ENCODE data around the gene FUBP3. TPM values are rescaled to one million over a fixed set of nuclear protein-coding genes. Genes with fewer than 3 reads are reported as not detected.

The FUBP3 gene
- polyA plus RNA-seq, 2 of the 4 experiments (the other 2 are of a cell fraction) = 43.5 to 67.7 TPM

DNA sequence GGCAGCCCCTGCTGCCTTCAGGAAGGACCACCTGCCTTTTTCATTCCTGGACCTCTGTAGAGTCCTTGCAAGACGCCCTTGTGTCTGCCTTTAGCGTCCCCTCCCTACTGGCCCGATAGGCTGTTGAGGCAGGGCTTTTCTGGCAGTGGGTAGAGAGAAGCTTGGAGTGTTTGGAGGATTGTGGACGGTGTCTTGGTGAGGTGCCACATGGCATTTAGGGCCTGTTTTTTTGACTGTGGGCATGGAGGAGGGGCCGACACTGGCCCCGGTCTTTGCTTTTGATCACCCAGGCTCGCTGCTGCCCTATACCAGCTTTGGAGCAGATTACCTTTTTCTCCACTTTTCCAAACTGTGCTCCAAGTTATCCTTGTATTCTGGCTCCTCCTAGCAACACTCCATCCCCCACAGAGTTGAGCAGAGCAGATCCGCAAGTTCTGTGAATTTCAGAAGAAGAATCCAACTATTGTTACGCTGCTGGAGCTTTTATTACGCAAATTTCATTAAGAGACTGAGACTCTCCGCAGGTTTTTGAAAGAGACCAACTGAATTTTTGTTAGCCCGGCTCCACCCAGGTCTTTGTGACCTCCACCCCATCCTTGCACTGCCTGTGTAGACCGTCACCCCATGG is 50.2 kb downstream of the FUBP3 start:
- CTCF ChIA-PET = interaction anchor here (0.6 to 3.2 kb wide), 3 partner anchors 55 to 1701 kb away, joined by 3 to 12 read pairs (median 3); no protein-coding TSS in a partner anchor
- POLR2A ChIA-PET = no interaction called here
- no peak for FAIRE-seq
- no peaks in the 10 kb centered on the region for H3K9me3 ChIP-seq
- no peaks in the 10 kb centered on the region for H3K4me1 ChIP-seq
- WGBS (ENCODE audit: missing lambda C conversion rate) = 89% methylated on average over 13 of the region's 13 CpGs
- no peak for TF ChIP-seq NR3C1 (IDR thresholded peaks at IDR 0.05)
- TF ChIP-seq ZC3H11A (IDR thresholded peaks at IDR 0.05) = no peak
- TF ChIP-seq, protein P1, sequence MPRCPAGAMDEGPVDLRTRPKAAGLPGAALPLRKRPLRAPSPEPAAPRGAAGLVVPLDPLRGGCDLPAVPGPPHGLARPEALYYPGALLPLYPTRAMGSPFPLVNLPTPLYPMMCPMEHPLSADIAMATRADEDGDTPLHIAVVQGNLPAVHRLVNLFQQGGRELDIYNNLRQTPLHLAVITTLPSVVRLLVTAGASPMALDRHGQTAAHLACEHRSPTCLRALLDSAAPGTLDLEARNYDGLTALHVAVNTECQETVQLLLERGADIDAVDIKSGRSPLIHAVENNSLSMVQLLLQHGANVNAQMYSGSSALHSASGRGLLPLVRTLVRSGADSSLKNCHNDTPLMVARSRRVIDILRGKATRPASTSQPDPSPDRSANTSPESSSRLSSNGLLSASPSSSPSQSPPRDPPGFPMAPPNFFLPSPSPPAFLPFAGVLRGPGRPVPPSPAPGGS (IDR thresholded peaks at IDR 0.05) = no peak
- TF ChIP-seq MYC (IDR thresholded peaks at IDR 0.05; ENCODE audit: borderline replicate concordance, low read length) = no peak
- no peak for TF ChIP-seq ZFP36 (IDR thresholded peaks at IDR 0.05; ENCODE audit: borderline replicate concordance, partially characterized antibody)
- TF ChIP-seq RCOR1 (IDR thresholded peaks at IDR 0.05; ENCODE audit: low read depth, low read length) = no peak
- no peak for TF ChIP-seq NPAS2 (CRISPR knock-in tag; IDR thresholded peaks at IDR 0.05; ENCODE audit: borderline replicate concordance)
- TF ChIP-seq, protein P2, sequence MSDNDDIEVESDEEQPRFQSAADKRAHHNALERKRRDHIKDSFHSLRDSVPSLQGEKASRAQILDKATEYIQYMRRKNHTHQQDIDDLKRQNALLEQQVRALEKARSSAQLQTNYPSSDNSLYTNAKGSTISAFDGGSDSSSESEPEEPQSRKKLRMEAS (IDR thresholded peaks at IDR 0.05) = no peak
- no peak for TF ChIP-seq ESRRA (IDR thresholded peaks at IDR 0.05; ENCODE audit: borderline replicate concordance, low read length)
- no peak for TF ChIP-seq RAD21 (conservative IDR thresholded peaks at IDR 0.05 in 1 of 2, IDR thresholded peaks at IDR 0.05 in 1 of 2)
- no peak for TF ChIP-seq ZSCAN20 (CRISPR knock-in tag; IDR thresholded peaks at IDR 0.05)
- no peak for TF ChIP-seq KDM1A (IDR thresholded peaks at IDR 0.05; ENCODE audit: low read depth)
- TF ChIP-seq EP300 (IDR thresholded peaks at IDR 0.05) = no peak
- no peak overlapping the region for H3K4me2 ChIP-seq
- H3K4me3 ChIP-seq = no peak overlapping the region
- no peak for DNase-seq (ENCODE audit: low read depth in 1 of 2, low spot score in 1 of 2)
- no peak overlapping the region for H3K27ac ChIP-seq
- ATAC-seq = no peak

DNA sequence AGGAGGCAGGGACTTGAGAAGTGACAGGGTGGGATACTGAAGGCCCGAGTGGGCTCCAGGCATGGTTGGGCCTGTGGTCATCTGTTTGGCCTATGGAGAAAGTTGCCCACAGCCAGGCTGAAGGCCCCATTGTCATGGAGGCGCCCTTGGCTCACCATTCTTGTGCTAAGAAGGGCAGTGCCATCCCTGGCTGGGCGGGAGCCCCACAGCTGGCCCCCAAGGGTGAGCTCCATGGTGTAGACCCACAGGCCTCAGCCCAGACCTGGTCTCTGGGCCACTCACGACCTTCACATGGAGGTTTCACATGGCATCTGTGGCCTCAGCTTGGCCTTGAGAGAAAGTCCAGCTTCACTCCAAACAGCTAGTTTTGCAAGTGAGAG is 50.7 kb downstream of the FUBP3 start:
- Histone ChIP-seq H3K4me1 (no peaks in the 10 kb centered on the region), H3K4me2 (no peak overlapping the region), H3K9me3 (no peaks in the 10 kb centered on the region), H3K4me3 (no peak overlapping the region), H3K27ac (no peak overlapping the region)
- FAIRE-seq = no peak
- CTCF ChIA-PET = interaction anchor here (0.6 to 1.1 kb wide), 3 partner anchors 52 to 1702 kb away, joined by 3 to 5 read pairs (median 3); no protein-coding TSS in a partner anchor
- whole genome bisulfite sequencing (ENCODE audit: missing lambda C conversion rate) = 86% methylated on average over 3 of the region's 4 CpGs
- POLR2A ChIA-PET = no interaction called here
- DNase-seq (ENCODE audit: low read depth in 1 of 2, low spot score in 1 of 2) = no peak
- no peak for ATAC-seq
- TF ChIP-seq RNF2 (IDR thresholded peaks at IDR 0.05; ENCODE audit: borderline replicate concordance, low read depth) = no peak
- TF ChIP-seq ZSCAN20 (CRISPR knock-in tag; IDR thresholded peaks at IDR 0.05) = no peak

DNA sequence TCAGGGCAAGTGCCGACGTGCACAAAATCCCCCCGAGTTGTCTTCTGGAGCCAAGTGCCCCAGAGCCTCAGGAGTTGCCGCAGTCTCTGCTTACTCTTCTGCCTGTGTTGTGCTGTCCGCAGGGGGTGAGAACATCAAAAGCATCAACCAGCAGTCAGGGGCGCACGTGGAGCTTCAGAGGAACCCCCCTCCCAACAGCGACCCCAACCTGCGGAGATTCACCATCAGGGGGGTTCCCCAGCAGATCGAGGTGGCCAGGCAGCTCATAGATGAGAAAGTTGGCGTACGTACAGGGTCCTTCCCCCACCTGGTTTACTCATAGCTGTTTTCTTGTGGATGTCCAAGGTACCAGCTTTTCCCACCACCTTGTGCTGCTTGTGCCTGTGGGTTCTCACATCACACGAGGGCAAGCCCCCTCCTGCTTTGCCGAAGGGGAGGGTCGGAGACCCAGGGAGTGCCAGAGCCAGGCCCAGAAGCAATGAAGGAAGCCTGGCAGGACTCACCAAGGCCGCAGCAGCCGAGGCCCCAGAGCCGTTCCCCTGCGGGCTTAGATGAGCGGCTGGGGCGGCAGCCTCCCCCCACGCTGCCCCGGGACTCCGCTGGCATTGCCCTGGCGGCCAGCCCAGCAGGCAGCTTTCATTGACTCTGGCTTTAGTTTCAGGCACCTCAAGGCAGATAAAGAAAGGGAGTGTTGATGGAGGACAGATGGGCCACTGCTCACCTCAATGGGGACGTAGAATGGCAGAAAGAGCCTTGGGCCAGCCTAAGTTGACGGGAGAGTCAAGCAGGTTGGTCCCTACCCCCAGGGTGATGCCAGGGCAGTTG is 51.3 kb downstream of the FUBP3 start:
- Histone ChIP-seq H3K4me1 (no peaks in the 10 kb centered on the region), H3K27ac (no peak overlapping the region), H3K9me3 (no peaks in the 10 kb centered on the region), H3K4me3 (no peak overlapping the region), H3K4me2 (no peak overlapping the region)
- ChIA-PET CTCF (interaction anchor here (0.6 to 1.0 kb wide), 6 partner anchors 14 to 1702 kb away, joined by 3 to 5 read pairs (median 3); no protein-coding TSS in a partner anchor), POLR2A (no interaction called here)
- TF ChIP-seq EP300 (IDR thresholded peaks at IDR 0.05) (no peak), SMC3 (IDR thresholded peaks at IDR 0.05) (no peak), MAZ (IDR thresholded peaks at IDR 0.05; ENCODE audit: borderline replicate concordance, low read depth, low read length) (no peak)
- FAIRE-seq (no peak), ATAC-seq (no peak), DNase-seq (ENCODE audit: low read depth in 1 of 2, low spot score in 1 of 2) (no peak)
- WGBS (ENCODE audit: missing lambda C conversion rate) = 94% methylated on average over 27 of the region's 27 CpGs

Data from A549 (cell line).